Measurements from ENCODE around the gene PCP2. TPM values are rescaled to one million over a fixed set of nuclear protein-coding genes. Genes with fewer than 3 reads are reported as not detected.

PCP2 gene
- total and polyA plus RNA-seq, 2 of the 13 experiments (the other 11 are each of a cell fraction or from before 2014, with no cell fraction given) = 0.62 TPM; not detected in 1

- peaks cover 24% of the 10 kb centered on the region for H4K20me1 ChIP-seq (ENCODE audit: insufficient read depth, low read length)
- H3K4me3 ChIP-seq (replicated peaks in 1 of 3; ENCODE audit: insufficient read depth in 1 of 3, low read depth in 2 of 3, low read length in 3 of 3) = no peak overlapping the region
- 96% methylated on average over 7 of the region's 25 CpGs for WGBS (ENCODE audit: low lambda C conversion rate)
- ChIA-PET POLR2A (interaction anchor here (1.1 kb wide), 1 partner anchor 10 kb away, joined by 3 read pairs; no protein-coding TSS in a partner anchor), CTCF (ENCODE audit: low intra/inter-chr PET ratio, low total read pairs) (no interaction called here)
- in situ Hi-C loops (cut with HindIII; ENCODE audit: extremely low pct_ligation_motif_present, low pct_unique_long_range_greater_than_20kb) (no loop called here), intact Hi-C loops (cut with micrococcal nuclease; ENCODE audit: unreplicated experiment) (no loop called here)
- H3K27me3 ChIP-seq (ENCODE audit: control insufficient read depth in 1 of 2, insufficient read depth in 2 of 2, low read length in 2 of 2) = no peaks in the 10 kb centered on the region
- H3K27ac ChIP-seq (ENCODE audit: extremely low read length, insufficient read depth, low read length) = no peak overlapping the region
- peaks cover 15% of the 10 kb centered on the region for H3K79me2 ChIP-seq (ENCODE audit: insufficient read depth, low read length)
- no peak for DNase-seq (ENCODE audit: low spot score)
- no peak overlapping the region for H2AFZ ChIP-seq (ENCODE audit: low read length)
- peaks cover 45 to 65% of the 10 kb centered on the region in 2 experiments for H3K36me3 ChIP-seq (replicated peaks in 1 of 2; ENCODE audit: control insufficient read depth in 1 of 2, insufficient read depth in 2 of 2, low read length in 2 of 2)
- BruUV-seq (replicated peaks) = no TSS peak
- no peak for FAIRE-seq
- H3K4me1 ChIP-seq (ENCODE audit: insufficient read depth, low read length) = no peaks in the 10 kb centered on the region
- TF ChIP-seq AGO2 (optimal IDR thresholded peaks at IDR 0.05; ENCODE audit: low read depth, low read length) (peak; percentile 84), RBFOX2 (IDR thresholded peaks at IDR 0.05; ENCODE audit: low read depth, low read length) (peak; percentile 52; the same call in 1 of the 2 replicates), MAZ (IDR thresholded peaks at IDR 0.05; ENCODE audit: borderline replicate concordance, low read depth, low read length) (no peak), MAZ (CRISPR knock-in tag; IDR thresholded peaks at IDR 0.05; ENCODE audit: low read depth) (no peak), ZNF768 (CRISPR knock-in tag; IDR thresholded peaks at IDR 0.05) (peak; percentile 60)
- TF ChIP-seq, protein P1, sequence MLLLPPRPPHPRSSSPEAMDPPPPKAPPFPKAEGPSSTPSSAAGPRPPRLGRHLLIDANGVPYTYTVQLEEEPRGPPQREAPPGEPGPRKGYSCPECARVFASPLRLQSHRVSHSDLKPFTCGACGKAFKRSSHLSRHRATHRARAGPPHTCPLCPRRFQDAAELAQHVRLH (CRISPR knock-in tag; IDR thresholded peaks at IDR 0.05; ENCODE audit: borderline replicate concordance, low read depth) = no peak
- no peak overlapping the region for H3K9ac ChIP-seq (ENCODE audit: insufficient read depth, low read depth, low read length)
- no peak overlapping the region for H3K4me2 ChIP-seq (ENCODE audit: low read depth, low read length)
- no peaks in the 10 kb centered on the region for H3K9me3 ChIP-seq (ENCODE audit: low read length)
- no peak for ATAC-seq
Measured at GRCh38 chr19:7607874-7608560, 25.5 kb downstream of the PCP2 start.

DNA sequence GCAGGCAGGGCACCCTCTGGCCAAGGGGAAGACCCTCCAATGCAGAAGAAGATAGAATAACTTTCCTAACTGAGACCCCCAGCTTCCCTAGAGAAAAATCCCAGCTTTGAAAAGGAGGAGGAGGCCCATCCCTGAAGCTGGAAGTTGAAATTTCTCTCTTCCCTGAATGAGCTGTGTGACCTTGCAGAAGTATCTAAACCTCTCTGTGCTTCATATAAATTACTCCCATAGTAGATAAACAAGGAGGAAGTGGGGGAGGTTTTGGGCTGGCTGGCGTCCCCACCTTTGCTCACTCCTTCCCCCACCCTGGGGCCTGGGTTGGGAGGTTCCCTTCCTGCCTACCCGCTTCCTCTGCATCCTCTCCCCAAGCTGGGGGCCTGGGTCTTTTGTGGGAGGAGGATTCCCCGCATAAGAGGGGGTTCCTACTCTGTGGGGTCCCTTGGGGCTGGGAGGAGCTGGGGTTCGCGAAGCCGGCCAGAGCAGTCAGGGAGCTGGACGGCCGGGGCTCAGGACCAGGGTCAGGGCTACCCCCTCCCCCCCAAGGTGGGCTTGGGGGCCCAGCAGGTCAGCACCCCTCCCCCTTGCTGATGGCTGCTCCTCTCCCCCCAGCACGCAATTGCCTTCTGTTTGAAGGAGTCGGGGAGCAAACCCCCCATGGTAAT is 26.2 kb downstream of the PCP2 start:
- POLR2A ChIA-PET = interaction anchor here (1.1 kb wide), 1 partner anchor 10 kb away, joined by 3 read pairs; no protein-coding TSS in a partner anchor

More for the DNA sequence above, 26.2 kb downstream of the PCP2 start:
- in situ Hi-C loops (cut with HindIII; ENCODE audit: extremely low pct_ligation_motif_present, low pct_unique_long_range_greater_than_20kb) = no loop called here
- no peak for FAIRE-seq
- Histone ChIP-seq H3K79me2 (ENCODE audit: insufficient read depth, low read length) (peaks cover 21% of the 10 kb centered on the region), H3K4me3 (replicated peaks in 1 of 3; ENCODE audit: insufficient read depth in 1 of 3, low read depth in 2 of 3, low read length in 3 of 3) (no peak overlapping the region), H3K27me3 (ENCODE audit: control insufficient read depth in 1 of 2, insufficient read depth in 2 of 2, low read length in 2 of 2) (no peaks in the 10 kb centered on the region), H3K4me1 (ENCODE audit: insufficient read depth, low read length) (no peaks in the 10 kb centered on the region; the same call in 1 of the 2 replicates), H2AFZ (ENCODE audit: low read length) (no peak overlapping the region), H3K9me3 (ENCODE audit: low read length) (no peaks in the 10 kb centered on the region), H3K27ac (ENCODE audit: extremely low read length, insufficient read depth, low read length) (no peak overlapping the region), H3K9ac (ENCODE audit: insufficient read depth, low read depth, low read length) (no peak overlapping the region), H3K36me3 (replicated peaks in 1 of 2; ENCODE audit: control insufficient read depth in 1 of 2, insufficient read depth in 2 of 2, low read length in 2 of 2) (peaks cover 45 to 65% of the 10 kb centered on the region in 2 experiments), H3K4me2 (ENCODE audit: low read depth, low read length) (no peak overlapping the region), H4K20me1 (ENCODE audit: insufficient read depth, low read length) (peaks cover 28% of the 10 kb centered on the region)
- DNase-seq (ENCODE audit: low spot score) = no peak
- 99% methylated on average over 8 of the region's 10 CpGs for WGBS (ENCODE audit: low lambda C conversion rate)
- CTCF ChIA-PET (ENCODE audit: low intra/inter-chr PET ratio, low total read pairs) = no interaction called here
- intact Hi-C loops (cut with micrococcal nuclease; ENCODE audit: unreplicated experiment) = no loop called here
- ATAC-seq = no peak
- BruUV-seq (replicated peaks) = no TSS peak
- peak; percentile 92 for TF ChIP-seq ZNF768 (CRISPR knock-in tag; IDR thresholded peaks at IDR 0.05)
- TF ChIP-seq RBM22 (optimal IDR thresholded peaks at IDR 0.05; ENCODE audit: low read length) = peak; percentile 55
- no peak for TF ChIP-seq ZC3H4 (CRISPR knock-in tag; IDR thresholded peaks at IDR 0.05; ENCODE audit: borderline replicate concordance)
- TF ChIP-seq PHB2 (IDR thresholded peaks at IDR 0.05; ENCODE audit: partially characterized antibody) = no peak
- TF ChIP-seq SYNCRIP (IDR thresholded peaks at IDR 0.05; ENCODE audit: insufficient read depth, low read depth, low read length) = no peak
- no peak for TF ChIP-seq TEAD3 (CRISPR knock-in tag; optimal IDR thresholded peaks at IDR 0.05; ENCODE audit: borderline replicate concordance)
